RWPE1 (cell line): ENCODE measurements around the gene TMEM187.
A peak's percentile ranks its signal among the peaks of the same experiment; 100 is the strongest.

Experiments
- CTCF ChIA-PET: fragments of 350-600 bp; sonication (Branson Sonifier 250); formaldehyde crosslinking; extraction: SDS; loops from one replicate; lab custom pipeline; 2021; lab: Yijun Ruan, JAX
- POLR2A ChIA-PET: fragments of 400-600 bp; formaldehyde crosslinking; extraction: SDS; loops from one replicate; lab custom pipeline; 2020; ENCODE audit warnings: antibody characterized with exemption; ENCODE audit not compliant: low non-redundant PET; lab: Yijun Ruan, JAX
- DNase-seq: peaks from one replicate; pipeline ENCODE4 v3.0.0; 2012; ENCODE audit warnings: low spot score
- H3K27ac ChIP-seq: fragments of 450-650 bp; 2 replicates; pipeline ENCODE4 v1.5.1; 2017
- CTCF ChIP-seq: fragments of 450-650 bp; conservative IDR thresholded peaks from 2 replicates; pipeline ENCODE4 v1.5.1; 2017; ENCODE audit warnings: low read depth, mild to moderate bottlenecking

TMEM187 gene

GRCh38 chrX:153952373-153953026 is 20.1 kb upstream of the TMEM187 start:
- ChIA-PET POLR2A (no interaction called here), CTCF (interaction anchor here (1.1 kb wide), 1 partner anchor 29 kb away, joined by 3 read pairs; no protein-coding TSS in a partner anchor)
- no peak for DNase-seq
- no peak for TF ChIP-seq CTCF
- 0 out of 2 replicates have a peak overlapping the region, but pooled peaks have one; percentile 24 for H3K27ac ChIP-seq

- POLR2A ChIA-PET: no interaction called here
- peak overlapping the region; percentile 24; the same call in 1 of the 2 replicates for H3K27ac ChIP-seq
- peak; percentile 83 for TF ChIP-seq CTCF
- CTCF ChIA-PET: interaction anchor here (0.6 kb wide), 1 partner anchor 11 kb away, joined by 3 read pairs; no protein-coding TSS in a partner anchor
- peak; percentile 49 for DNase-seq
These were observed 19.2 kb upstream of the TMEM187 start for GRCh38 chrX:153953342-153953830.

DNA sequence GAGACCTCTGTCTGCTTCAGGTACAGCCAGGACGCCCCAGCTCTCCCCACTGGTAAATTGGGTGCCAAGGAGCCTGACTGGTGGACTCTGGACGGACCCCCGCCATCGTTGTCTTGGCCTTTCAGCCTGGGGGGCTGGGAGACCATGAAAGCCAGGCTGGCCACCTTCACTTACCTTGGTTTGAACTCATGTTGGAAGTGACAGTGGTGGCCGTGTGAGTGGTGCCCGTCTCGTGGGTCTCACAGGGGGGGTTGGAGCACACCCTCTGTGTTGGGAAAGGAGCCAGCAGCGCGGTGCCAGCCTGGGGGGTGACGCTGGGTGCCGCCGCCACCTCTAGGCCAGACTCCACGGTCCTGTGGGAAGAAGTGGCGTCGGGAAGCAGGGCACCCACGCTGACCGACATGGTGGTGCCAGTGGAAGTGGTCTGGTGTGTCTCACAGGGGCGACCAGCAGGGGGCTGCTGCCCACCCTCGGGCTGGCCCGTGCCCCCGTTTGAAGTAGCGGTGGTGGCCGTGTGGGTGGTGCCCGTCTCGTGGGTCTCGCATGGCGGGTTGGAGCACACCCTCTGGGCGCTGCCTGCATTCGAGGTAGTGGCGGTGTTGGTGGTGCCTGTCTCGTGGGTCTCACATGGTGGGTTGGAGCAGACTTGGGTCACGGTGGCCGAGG is 18.5 kb upstream of the TMEM187 start:
- POLR2A ChIA-PET: no interaction called here
- TF ChIP-seq CTCF: no peak
- H3K27ac ChIP-seq: peak overlapping the region; percentile 24; the same call in 1 of the 2 replicates
- no peak for DNase-seq
- CTCF ChIA-PET: interaction anchor here (0.6 kb wide), 1 partner anchor 11 kb away, joined by 3 read pairs; no protein-coding TSS in a partner anchor

GRCh38 chrX:153954558-153955227 is 17.9 kb upstream of the TMEM187 start:
- H3K27ac ChIP-seq: no peak overlapping the region
- DNase-seq: no peak
- ChIA-PET CTCF (no interaction called here), POLR2A (no interaction called here)
- TF ChIP-seq CTCF: no peak

GRCh38 chrX:153955228-153955732 is 17.3 kb upstream of the TMEM187 start:
- no peak for TF ChIP-seq CTCF
- ChIA-PET POLR2A (no interaction called here), CTCF (no interaction called here)
- no peak overlapping the region for H3K27ac ChIP-seq
- no peak for DNase-seq
